CD4-positive, alpha-beta T cell treated with Interleukin-4 for 4 hours (primary cell): ENCODE data around the gene TMEM108.

Experiments
- DNase-seq: peaks from one replicate; pipeline ENCODE4 v3.0.0-alpha.2; 2020

The TMEM108 gene

GRCh38 chr3:133168025-133168401 is 129.8 kb downstream of the TMEM108 start:
- DNase-seq = no peak

GRCh38 chr3:133169331-133170068 is 131.3 kb downstream of the TMEM108 start:
- DNase-seq = no peak

GRCh38 chr3:133171831-133172230 is 133.6 kb downstream of the TMEM108 start:
- DNase-seq = no peak

GRCh38 chr3:133181392-133182150 is 143.4 kb downstream of the TMEM108 start:
- no peak for DNase-seq

- DNase-seq = no peak
Observed at GRCh38 chr3:133187870-133188379, 149.7 kb downstream of the TMEM108 start.

- no peak for DNase-seq
Observed at GRCh38 chr3:133188996-133189395, 150.8 kb downstream of the TMEM108 start.

GRCh38 chr3:133189893-133190292 is 151.7 kb downstream of the TMEM108 start:
- DNase-seq = no peak

GRCh38 chr3:133191818-133192217 is 153.6 kb downstream of the TMEM108 start:
- DNase-seq = no peak

- no peak for DNase-seq
Observed at GRCh38 chr3:133192363-133192945, 154.3 kb downstream of the TMEM108 start.

- no peak for DNase-seq
Observed at GRCh38 chr3:133192967-133193366, 154.8 kb downstream of the TMEM108 start.

- DNase-seq = no peak
Observed at GRCh38 chr3:133196527-133196926, 158.3 kb downstream of the TMEM108 start.

- no peak for DNase-seq
Observed at GRCh38 chr3:133197619-133198018, 159.4 kb downstream of the TMEM108 start.

- no peak for DNase-seq
Observed at GRCh38 chr3:133206921-133207320, 168.7 kb downstream of the TMEM108 start.

- DNase-seq = no peak
Observed at GRCh38 chr3:133208184-133208583, 170.0 kb downstream of the TMEM108 start.

GRCh38 chr3:133209871-133210550 is 171.8 kb downstream of the TMEM108 start:
- DNase-seq = no peak

- no peak for DNase-seq
Observed at GRCh38 chr3:133210656-133211055, 172.5 kb downstream of the TMEM108 start.

GRCh38 chr3:133211449-133211848 is 173.3 kb downstream of the TMEM108 start:
- no peak for DNase-seq

- no peak for DNase-seq
Observed at GRCh38 chr3:133211856-133212255, 173.7 kb downstream of the TMEM108 start.

- no peak for DNase-seq
Observed at GRCh38 chr3:133213937-133214336, 175.7 kb downstream of the TMEM108 start.

GRCh38 chr3:133227813-133228212 is 189.6 kb downstream of the TMEM108 start:
- no peak for DNase-seq

- no peak for DNase-seq
Observed at GRCh38 chr3:133230195-133230594, 192.0 kb downstream of the TMEM108 start.

GRCh38 chr3:133236901-133237300 is 198.7 kb downstream of the TMEM108 start:
- DNase-seq = no peak

- no peak for DNase-seq
Observed at GRCh38 chr3:133237380-133237779, 199.2 kb downstream of the TMEM108 start.
